HG03060 (cell line): ENCODE data around the gene SRCIN1.
"Not testable (repeated sequence)": the region's sequence is repeated elsewhere in the genome, so short reads cannot be mapped to it uniquely, and the experiment has no call there.

ENCODE experiments used
- ATAC-seq: cut with Tn5 transposase; IDR thresholded peaks from one replicate; pipeline ENCODE4 v1.9.1; 2021; ENCODE audit warnings: low read depth, moderate number of reproducible peaks; ENCODE audit not compliant: unreplicated experiment

SRCIN1 gene, protein sequence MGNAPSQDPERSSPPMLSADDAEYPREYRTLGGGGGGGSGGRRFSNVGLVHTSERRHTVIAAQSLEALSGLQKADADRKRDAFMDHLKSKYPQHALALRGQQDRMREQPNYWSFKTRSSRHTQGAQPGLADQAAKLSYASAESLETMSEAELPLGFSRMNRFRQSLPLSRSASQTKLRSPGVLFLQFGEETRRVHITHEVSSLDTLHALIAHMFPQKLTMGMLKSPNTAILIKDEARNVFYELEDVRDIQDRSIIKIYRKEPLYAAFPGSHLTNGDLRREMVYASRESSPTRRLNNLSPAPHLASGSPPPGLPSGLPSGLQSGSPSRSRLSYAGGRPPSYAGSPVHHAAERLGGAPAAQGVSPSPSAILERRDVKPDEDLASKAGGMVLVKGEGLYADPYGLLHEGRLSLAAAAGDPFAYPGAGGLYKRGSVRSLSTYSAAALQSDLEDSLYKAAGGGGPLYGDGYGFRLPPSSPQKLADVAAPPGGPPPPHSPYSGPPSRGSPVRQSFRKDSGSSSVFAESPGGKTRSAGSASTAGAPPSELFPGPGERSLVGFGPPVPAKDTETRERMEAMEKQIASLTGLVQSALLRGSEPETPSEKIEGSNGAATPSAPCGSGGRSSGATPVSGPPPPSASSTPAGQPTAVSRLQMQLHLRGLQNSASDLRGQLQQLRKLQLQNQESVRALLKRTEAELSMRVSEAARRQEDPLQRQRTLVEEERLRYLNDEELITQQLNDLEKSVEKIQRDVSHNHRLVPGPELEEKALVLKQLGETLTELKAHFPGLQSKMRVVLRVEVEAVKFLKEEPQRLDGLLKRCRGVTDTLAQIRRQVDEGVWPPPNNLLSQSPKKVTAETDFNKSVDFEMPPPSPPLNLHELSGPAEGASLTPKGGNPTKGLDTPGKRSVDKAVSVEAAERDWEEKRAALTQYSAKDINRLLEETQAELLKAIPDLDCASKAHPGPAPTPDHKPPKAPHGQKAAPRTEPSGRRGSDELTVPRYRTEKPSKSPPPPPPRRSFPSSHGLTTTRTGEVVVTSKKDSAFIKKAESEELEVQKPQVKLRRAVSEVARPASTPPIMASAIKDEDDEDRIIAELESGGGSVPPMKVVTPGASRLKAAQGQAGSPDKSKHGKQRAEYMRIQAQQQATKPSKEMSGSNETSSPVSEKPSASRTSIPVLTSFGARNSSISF

DNA sequence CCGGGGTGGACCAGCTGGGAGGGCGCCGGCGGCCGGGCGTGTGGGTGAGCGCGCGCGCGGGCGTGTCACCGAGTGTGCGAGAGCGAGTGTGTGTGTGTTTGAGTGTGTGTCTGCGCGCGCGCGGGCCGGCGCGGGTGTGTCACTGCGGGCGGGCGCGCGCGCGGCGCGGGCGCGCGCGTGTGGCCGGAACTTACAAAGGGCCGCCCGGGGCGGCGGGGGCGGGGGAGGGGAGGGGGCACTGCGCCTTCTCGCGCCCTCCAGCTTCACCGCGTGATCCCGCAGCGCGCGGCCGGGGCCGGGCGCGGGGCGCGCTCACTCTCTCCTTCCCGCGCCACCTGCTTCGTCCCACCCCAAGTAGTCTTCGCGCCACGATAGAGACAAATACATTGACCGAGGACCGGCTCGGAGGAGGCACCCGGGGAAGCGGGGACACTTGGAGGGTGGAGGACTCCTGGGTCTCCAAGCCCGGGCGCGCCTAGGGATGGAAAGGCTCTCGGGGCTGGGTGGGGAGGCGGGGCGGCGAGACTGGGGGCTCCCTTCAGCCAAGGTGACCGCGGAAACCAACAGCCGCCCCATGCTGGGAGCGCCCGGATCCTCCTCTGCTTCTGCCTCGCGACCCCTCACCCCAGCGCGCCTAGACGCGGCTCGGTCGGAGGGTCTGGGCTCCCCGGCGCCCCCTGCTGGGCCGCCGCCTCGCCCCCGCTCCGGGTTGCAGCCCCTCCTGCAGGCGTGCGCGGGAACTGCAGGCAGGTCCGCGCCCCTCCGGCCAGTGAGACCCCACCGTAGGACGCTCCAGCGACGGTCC is at the start of gene SRCIN1:
TSS of gene SRCIN1 (minus strand) at position 112 of the 805 bp plus-strand sequence. CDS start 247 bp downstream, outside the sequence.
- ATAC-seq: no peak

- no peak for ATAC-seq
These were observed 49.0 kb upstream of the SRCIN1 start for GRCh38 chr17:38654411-38655398.

GRCh38 chr17:38653679-38654078 is 47.9 kb upstream of the SRCIN1 start:
- no peak for ATAC-seq

DNA sequence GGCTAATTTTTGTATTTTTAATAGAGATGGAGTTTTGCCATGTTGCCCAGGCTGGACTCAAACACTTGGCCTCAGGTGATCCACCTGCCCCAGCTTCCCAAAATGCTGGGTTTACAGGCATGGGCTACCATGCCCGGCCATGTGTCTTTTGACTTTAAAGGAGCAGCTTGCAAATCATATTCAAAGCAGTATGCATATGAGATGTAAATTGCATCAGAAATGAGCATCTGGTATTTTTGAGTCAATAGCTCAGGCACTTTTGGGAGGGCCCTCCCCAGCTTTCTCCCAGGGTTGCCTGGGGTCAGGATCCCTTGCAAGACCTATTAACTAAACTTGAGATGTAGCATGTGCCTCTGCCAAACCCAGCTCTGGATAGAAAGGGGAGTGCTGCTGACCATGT is 47.5 kb upstream of the SRCIN1 start:
- no peak for ATAC-seq

GRCh38 chr17:38650653-38651173 is 45.0 kb upstream of the SRCIN1 start:
- not testable (repeated sequence) for ATAC-seq

GRCh38 chr17:38637951-38638350 is 32.2 kb upstream of the SRCIN1 start:
- no peak for ATAC-seq

DNA sequence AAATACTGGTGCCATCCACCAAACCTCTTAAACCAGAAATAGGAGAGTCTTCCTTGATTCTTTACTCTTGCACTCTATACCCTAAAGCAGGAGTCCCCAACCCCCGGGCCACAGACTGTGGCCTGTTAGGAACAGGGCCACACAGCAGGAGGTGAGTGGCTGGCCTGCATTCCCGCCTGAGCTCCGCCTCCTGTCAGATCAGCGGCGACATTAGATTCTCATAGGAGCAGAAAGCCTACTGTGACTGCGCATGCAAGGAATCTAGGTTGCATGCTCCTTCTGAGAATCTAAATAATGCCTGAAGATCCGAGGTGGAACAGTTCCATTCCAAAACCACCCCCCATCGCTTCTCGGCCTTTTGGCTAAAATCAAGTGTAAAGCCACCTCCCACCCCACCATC is 30.3 kb upstream of the SRCIN1 start:
- no peak for ATAC-seq

DNA sequence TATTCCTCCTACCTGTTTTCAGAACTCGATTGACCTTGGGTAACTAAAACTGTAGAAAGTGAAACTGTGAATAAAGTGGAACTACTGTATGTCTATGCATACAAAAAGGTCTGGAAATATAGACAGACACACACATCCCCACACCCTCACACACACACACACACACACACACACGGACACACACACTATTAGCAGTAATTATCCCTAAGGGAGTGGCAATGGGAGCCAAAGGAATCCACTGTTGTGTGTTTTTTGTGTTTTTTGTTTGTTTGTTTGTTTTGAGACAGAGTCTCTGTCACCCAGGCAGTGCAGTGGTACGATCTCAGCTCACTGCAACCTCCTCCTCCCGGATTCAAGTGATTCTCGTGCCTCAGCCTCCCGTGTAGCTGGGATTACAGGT is 26.6 kb upstream of the SRCIN1 start:
- no peak for ATAC-seq

GRCh38 chr17:38628441-38628840 is 22.7 kb upstream of the SRCIN1 start:
- ATAC-seq: no peak

DNA sequence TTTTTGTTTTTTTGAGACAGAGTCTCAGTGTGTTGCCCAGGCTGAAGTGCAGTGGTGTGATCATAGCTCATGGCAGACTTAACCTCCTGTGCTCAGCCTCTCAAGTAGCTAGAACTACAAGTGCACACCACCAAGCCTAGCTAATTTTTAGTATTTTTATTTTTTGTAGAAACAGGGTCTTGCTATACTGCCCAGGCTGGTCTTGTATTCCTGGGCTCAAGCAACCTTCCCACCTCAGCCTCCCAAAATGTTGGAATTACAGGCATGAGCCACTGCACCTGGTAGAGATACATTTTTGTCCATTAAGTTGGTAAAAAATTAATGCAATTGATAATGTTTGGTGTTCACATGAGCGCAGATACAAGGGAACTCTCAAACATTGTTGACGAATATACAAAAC is 22.2 kb upstream of the SRCIN1 start:
- ATAC-seq: no peak

DNA sequence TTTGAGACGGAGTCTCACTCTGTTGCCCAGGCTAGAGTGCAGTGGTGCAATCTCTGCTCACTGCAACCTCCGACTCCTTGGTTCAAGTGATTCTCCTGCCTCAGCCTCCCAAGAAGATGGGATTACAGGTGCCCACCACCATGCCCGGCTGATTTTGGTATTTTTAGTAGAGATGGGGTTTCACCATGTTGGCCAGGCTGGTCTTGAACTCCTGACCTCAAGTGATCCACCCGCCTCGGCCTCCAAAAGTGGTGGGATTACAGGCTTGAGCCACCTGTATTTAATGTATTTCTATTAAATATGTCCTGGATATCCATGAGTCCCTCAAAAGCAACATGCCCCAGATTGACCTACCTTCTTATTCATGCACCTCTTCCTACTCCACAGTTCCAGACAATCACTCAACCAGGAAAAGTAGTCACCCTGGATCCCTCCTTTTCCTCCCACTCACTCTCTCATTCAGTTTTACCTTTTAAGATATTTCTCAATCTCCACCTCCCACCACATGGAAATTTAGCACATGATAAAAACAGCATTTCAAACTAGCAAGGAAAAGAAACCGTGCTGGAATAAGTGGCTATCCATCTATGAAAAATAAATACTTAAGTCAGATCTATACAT is 21.0 kb upstream of the SRCIN1 start:
- ATAC-seq: not testable (repeated sequence)

DNA sequence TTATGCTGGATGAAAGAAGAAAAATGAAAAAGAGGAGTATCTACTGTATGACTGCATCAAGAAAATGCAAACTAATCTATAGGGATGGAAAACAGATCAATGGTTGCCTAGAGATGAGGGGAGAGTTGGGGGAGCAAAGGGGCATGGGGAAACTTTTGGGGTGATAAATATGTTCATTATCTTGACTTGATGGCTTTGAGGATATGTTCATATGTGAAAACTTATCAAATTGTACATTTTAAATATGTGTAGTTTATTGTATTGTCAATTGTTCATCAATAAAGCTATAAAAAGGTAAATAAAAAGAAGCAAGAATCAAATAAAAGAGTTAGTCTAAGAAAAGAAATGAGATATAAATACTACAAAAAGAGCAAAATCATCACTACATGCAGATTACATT is 19.7 kb upstream of the SRCIN1 start:
- ATAC-seq: no peak

GRCh38 chr17:38624782-38625355 is 19.1 kb upstream of the SRCIN1 start:
- peak; percentile 84 for ATAC-seq

- ATAC-seq: no peak
These were observed 15.8 kb upstream of the SRCIN1 start for GRCh38 chr17:38621538-38621937.

DNA sequence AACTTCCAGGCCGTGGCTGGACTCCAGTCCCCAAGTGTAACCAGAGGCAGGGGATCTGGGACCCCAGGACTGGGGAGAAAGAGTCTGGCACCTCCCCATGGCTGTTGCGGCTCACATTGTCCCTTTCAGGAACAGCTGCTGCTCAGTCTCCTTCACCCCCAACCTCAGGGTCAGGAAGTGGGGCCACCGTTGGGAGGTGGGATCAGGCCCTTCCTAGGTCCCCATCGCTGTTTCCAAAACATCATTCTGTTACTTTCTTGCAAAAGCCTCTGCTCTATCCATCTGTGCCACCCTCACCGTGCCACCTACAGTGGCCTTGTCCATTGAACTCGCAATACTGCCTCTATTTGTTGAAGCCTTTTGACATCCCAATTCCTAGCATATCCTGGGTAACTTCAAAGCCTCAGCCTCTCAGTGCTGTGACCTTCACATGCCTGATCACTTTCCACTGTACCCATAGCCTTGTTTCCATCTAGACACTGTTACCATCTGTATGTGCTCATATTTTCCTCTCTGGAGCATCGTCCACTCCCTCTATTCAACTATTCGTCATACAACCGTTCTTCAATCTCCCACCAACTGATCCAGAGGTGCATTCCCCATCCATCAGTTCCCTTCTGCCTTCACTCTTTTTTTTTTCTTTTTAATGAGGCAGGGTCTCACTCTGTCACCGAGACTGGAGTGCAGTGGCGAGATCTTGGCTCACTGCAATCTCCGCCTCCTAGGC is 15.0 kb upstream of the SRCIN1 start:
- ATAC-seq: no peak

DNA sequence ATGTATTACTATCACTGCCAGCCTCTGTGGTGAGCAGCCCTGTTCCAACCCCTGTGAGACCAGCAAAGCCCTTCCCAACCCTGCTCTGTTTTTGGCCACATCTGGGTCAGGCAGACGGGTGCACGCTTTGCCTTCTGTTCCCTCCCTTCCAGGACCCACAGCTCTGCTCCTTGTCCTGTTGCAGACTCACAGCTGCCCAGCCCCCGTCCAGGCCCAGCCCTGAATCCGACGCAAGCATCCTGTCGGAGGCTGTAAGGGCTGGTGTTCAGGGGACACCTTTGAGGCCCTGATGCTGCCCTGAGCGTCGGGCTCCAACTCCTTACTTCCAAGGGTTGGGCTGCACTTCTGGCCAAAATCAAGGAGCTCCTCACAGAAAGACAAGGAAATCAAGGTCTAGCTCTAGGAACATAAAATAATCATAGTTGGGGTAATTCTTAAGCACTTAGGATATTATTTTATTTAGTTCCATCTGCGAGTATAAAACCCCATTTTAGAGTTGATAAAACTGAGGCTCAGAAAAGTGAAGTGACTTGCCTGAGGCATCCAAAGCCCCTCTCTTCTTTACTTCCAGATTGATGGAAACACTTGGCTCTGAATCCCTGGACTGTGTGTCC is 14.3 kb upstream of the SRCIN1 start:
- ATAC-seq: no peak

DNA sequence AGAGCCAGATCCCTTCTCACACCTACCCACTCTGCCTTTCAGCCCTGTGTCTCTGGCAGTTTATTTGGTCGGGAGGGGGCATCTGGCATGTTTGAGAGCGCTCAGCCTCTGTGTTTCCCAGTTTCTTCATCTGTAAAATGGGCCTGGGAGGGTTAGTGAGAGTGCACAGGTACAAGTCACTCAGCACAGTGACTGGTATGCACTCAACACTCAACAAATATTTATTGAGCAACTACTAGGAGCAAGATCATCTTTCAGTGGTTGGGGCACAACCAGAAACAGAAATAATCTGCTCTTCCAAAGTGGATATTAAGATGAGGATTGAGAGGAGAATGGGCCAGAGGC is 13.7 kb upstream of the SRCIN1 start:
- no peak for ATAC-seq
